DMS53 treated with DMSO at 0.1 percent for 48 hours (cell line): Measurements from ENCODE around the gene SLC20A1.
"Not testable (repeated sequence)": the region's sequence is repeated elsewhere in the genome, so short reads cannot be mapped to it uniquely, and the experiment has no call there.

Source experiments
- DNase-seq: peaks from one replicate; lab custom pipeline; 2025; ENCODE audit not compliant: unreplicated experiment; lab: John Stamatoyannopoulos, UW

The SLC20A1 gene

GRCh38 chr2:112703684-112704083 is 57.9 kb downstream of the SLC20A1 start:
- no peak for DNase-seq

DNA sequence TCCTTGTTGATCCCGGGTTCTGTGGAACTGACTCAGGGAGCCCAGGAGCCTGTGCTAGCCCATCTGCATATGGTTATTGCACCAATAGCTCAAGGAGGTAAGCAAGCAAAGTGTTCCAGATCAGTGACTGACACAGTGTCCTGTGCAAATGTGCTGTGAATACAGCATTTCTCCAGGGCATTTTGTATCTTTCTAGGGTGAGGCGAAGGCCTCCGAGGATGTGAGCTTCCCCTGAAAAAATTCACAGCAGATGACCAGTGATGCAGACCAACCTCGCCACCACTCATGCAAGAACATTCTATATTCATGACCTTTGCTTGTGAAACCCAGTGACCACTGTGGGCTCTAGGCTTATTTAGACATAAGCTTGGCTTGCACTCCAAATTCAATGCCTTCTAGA is 59.8 kb downstream of the SLC20A1 start:
- DNase-seq = no peak

DNA sequence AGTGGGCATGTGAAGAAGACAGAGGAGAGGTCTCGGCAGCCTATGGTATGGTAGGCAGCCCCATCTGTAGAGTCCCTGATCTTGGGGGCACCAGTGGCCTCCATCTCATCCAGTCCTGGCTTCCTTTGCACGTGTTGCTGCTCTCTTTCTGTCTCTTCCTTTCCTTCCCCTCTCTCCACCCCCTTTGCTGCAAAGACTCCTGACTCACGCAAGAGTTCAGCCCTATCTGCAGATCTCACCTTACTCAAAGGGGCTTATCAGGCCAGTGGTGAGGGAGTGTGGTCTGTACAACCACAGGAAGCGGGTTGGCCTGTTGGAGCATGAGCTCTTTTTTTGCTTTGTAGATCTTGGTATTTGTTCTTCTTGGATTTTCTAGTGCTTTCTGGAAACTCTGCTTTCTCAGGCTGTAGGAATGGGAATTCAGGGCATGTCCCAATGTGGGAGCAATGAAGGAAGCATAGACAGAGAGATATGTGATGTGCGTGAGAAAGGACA is 60.5 kb downstream of the SLC20A1 start:
- no peak for DNase-seq

DNA sequence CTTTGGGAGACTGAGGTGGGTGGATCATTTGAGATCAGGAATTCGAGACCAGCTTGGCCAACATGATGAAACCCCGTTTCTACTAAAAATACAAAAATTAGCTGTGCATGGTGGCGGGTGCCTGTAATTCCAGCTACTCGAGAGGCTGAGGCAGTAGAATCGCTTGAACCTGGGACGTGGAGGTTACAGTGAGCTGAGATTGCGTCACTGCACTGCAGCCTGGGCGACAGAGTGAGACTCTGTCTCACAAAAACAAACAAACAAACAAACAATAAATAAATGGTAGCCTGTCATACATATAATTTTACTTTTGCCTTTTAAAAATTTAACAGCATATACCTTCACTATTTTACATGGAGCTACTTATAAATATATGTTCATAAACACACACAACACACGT is 61.2 kb downstream of the SLC20A1 start:
- DNase-seq = not testable (repeated sequence)

GRCh38 chr2:112708968-112709367 is 63.2 kb downstream of the SLC20A1 start:
- no peak for DNase-seq

- DNase-seq = no peak
Observed at GRCh38 chr2:112709703-112710102, 64.0 kb downstream of the SLC20A1 start.

DNA sequence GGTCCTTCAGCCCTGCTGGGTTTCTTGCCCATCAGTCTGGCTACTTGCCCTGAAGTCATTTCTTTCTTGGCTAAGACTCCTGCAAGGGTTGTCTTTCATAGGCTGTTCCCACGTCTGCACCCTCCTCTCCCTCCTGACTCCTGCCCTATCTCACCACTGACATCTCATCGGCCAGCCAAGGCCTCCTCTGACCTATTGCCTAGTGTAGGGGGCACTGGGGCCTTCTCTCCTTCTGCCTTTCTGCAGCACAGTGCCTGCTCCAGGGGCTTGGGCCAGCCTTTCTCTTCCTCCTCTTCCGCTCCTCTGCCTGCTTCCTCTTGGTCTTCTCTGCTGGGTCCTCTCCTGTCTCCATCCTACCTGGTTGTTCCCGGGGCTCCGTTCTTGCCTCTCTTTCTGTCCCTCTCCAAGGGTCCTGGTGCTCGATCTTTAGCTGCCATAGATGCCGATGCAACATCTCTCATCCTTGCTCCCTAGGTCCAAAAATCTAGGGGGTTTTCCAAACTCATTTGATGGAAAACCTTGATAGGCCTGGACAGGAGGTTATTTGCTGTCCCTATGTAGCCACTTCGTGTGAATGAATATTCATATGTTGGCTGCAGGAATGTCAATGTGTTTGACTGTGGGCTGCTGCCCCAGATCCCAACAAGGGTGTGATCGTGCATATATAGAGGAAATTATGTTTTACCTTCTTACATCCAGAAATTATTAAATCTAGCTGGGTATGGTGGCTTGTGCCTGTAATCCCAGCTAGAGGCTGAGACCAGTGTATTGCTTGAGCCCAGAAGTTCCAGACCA is 65.4 kb downstream of the SLC20A1 start:
- DNase-seq = no peak

GRCh38 chr2:112712465-112712864 is 66.7 kb downstream of the SLC20A1 start:
- DNase-seq = no peak

GRCh38 chr2:112712903-112713584 is 67.3 kb downstream of the SLC20A1 start:
- no peak for DNase-seq
